ENCODE results near the gene TAGAP. TPM values are rescaled to one million over a fixed set of nuclear protein-coding genes. Genes with fewer than 3 reads are reported as not detected.

Gene TAGAP
- total and polyA plus RNA-seq, 9 of the 15 experiments (the other 6 are each of a cell fraction or from before 2014, with no cell fraction given), result 0.07 TPM; not detected in 8

GRCh38 chr6:158999666-159000403 is 45.0 kb downstream of the TAGAP start, which contains the start of gene RSPH3 (continued):
- TF ChIP-seq ZNF766 (CRISPR knock-in tag; conservative IDR thresholded peaks at IDR 0.05), result peak; percentile 78
- peak; percentile 63 for TF ChIP-seq ARID1B (IDR thresholded peaks at IDR 0.05)
- TF ChIP-seq POLR2G (IDR thresholded peaks at IDR 0.05; ENCODE audit: low read depth, low read length), result peak; percentile 99
- peak; percentile 70; the same call in 1 of the 2 replicates for TF ChIP-seq SIN3B (IDR thresholded peaks at IDR 0.05; ENCODE audit: low read depth)
- no peak for TF ChIP-seq CEBPZ (IDR thresholded peaks at IDR 0.05; ENCODE audit: borderline replicate concordance, low read depth, low read length)
- peak; percentile 91 for TF ChIP-seq E2F3 (CRISPR knock-in tag; IDR thresholded peaks at IDR 0.05)
- TF ChIP-seq E2F5 (CRISPR knock-in tag; IDR thresholded peaks at IDR 0.05), result peak; percentile 94
- peak; percentile 69 for TF ChIP-seq SMARCB1 (IDR thresholded peaks at IDR 0.05; ENCODE audit: insufficient read length, low read depth)
- no peak for TF ChIP-seq DDX20 (tag; IDR thresholded peaks at IDR 0.05; ENCODE audit: low read depth)
- TF ChIP-seq ZNF384 (IDR thresholded peaks at IDR 0.05; ENCODE audit: low read depth, low read length), result no peak; the same call in 1 of the 2 replicates
- peak; percentile 88 for TF ChIP-seq CXXC5 (CRISPR knock-in tag; IDR thresholded peaks at IDR 0.05)
- no peak for TF ChIP-seq IRF2 (CRISPR knock-in tag; IDR thresholded peaks at IDR 0.05)
- TF ChIP-seq MITF (IDR thresholded peaks at IDR 0.05), result no peak
- no peak for TF ChIP-seq RNF219 (CRISPR knock-in tag; IDR thresholded peaks at IDR 0.05)
- no peak for TF ChIP-seq PHB2 (IDR thresholded peaks at IDR 0.05; ENCODE audit: low read depth)
- TF ChIP-seq TCFL5 (CRISPR knock-in tag; conservative IDR thresholded peaks at IDR 0.05), result no peak
- peak; percentile 22 for TF ChIP-seq SP2 (IDR thresholded peaks at IDR 0.05; ENCODE audit: extremely low read depth, low read depth, low read length, poor library complexity, severe bottlenecking)
- TF ChIP-seq ZNF239 (CRISPR knock-in tag; IDR thresholded peaks at IDR 0.05), result peak; percentile 54; the same call in 1 of the 2 replicates
- TF ChIP-seq SAFB2 (IDR thresholded peaks at IDR 0.05; ENCODE audit: borderline replicate concordance, low read depth, low read length, severe bottlenecking), result no peak
